GM19468 (cell line): Measurements from ENCODE around the gene ZNF384.

Experiments
- ATAC-seq: cut with Tn5 transposase; IDR thresholded peaks from one replicate; pipeline ENCODE4 v1.9.1; 2021; ENCODE audit warnings: mild to moderate bottlenecking, moderate library complexity, moderate number of reproducible peaks; ENCODE audit not compliant: unreplicated experiment; ENCODE audit errors: extremely low read depth

ZNF384 gene

GRCh38 chr12:6699989-6700645, 10.9 kb upstream of the ZNF384 start:
- ATAC-seq, result no peak

- ATAC-seq, result no peak
These were observed 10.2 kb upstream of the ZNF384 start for GRCh38 chr12:6699259-6699988.

GRCh38 chr12:6698352-6699046, 9.3 kb upstream of the ZNF384 start:
- no peak for ATAC-seq

GRCh38 chr12:6697584-6698351, 8.6 kb upstream of the ZNF384 start:
- no peak for ATAC-seq

GRCh38 chr12:6696690-6697583, 7.8 kb upstream of the ZNF384 start:
- no peak for ATAC-seq

- no peak for ATAC-seq
These were observed 6.3 kb upstream of the ZNF384 start for GRCh38 chr12:6695313-6696045.

- no peak for ATAC-seq
These were observed 5.5 kb upstream of the ZNF384 start for GRCh38 chr12:6694701-6695100.

- no peak for ATAC-seq
These were observed 4.7 kb upstream of the ZNF384 start for GRCh38 chr12:6693832-6694355.

GRCh38 chr12:6692888-6693287, 3.7 kb upstream of the ZNF384 start:
- ATAC-seq, result no peak

- ATAC-seq, result no peak
These were observed 2.3 kb upstream of the ZNF384 start for GRCh38 chr12:6691473-6691872.

- ATAC-seq, result no peak
These were observed 604 bp downstream of the ZNF384 start for GRCh38 chr12:6688543-6688998.

GRCh38 chr12:6685814-6686213, 3.4 kb downstream of the ZNF384 start:
- no peak for ATAC-seq

- ATAC-seq, result no peak
These were observed 4.6 kb downstream of the ZNF384 start for GRCh38 chr12:6684609-6685008.

GRCh38 chr12:6676962-6677361, 12.2 kb downstream of the ZNF384 start:
- no peak for ATAC-seq

GRCh38 chr12:6672143-6672542, 17.0 kb downstream of the ZNF384 start:
- ATAC-seq, result no peak

GRCh38 chr12:6667559-6668210, 21.5 kb downstream of the ZNF384 start:
- no peak for ATAC-seq

- ATAC-seq, result no peak
These were observed 23.0 kb downstream of the ZNF384 start for GRCh38 chr12:6666211-6666610.

- ATAC-seq, result no peak
These were observed 24.3 kb downstream of the ZNF384 start for GRCh38 chr12:6664902-6665301.
